Cortex of kidney (tissue), 1 donor: Measurements from ENCODE around the gene DDX11.
"Not testable (repeated sequence)": the region's sequence is repeated elsewhere in the genome, so short reads cannot be mapped to it uniquely, and the experiment has no call there.

Experiments
- DNase-seq: peaks from one replicate; lab custom pipeline; 2025; lab: John Stamatoyannopoulos, UW

The DDX11 gene

DNA sequence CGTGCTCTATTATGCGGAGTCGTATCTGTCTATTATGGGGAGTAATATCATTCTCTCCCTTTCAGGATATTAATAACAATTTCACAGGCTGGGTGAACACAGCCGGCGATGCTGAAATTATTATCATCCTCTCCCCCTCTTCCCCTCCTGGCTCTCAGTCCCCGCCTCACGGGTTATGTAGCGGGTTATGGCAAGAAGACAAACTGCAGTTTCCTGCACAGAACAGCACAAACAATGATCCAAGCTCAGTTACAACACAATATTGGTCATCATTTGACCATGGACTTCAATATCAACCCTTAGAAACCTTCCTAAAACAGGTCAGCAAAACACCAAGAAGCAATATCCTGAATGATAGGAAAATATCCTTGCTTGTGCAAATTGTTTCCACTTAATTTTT lies 50.5 kb downstream of the DDX11 start:
- not testable (repeated sequence) for DNase-seq

DNA sequence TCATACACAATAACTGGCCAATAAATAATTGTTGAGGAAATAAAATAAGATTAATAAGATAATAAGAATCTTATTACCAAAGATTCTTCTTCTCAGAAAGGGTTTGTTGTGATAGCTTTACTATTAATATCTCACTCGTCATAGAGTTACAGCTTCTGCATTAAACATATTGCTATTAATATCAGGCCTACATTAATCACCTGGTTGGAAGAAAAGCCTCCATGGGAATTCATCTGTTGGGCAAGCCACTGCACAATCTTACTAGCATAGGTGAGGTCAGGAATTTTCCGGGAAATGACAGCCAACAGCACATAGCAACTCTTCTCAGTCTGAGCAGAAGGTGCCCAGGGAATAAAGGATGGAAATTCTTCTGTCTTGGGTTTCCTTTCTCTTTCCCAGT lies 51.5 kb downstream of the DDX11 start:
- not testable (repeated sequence) for DNase-seq

DNA sequence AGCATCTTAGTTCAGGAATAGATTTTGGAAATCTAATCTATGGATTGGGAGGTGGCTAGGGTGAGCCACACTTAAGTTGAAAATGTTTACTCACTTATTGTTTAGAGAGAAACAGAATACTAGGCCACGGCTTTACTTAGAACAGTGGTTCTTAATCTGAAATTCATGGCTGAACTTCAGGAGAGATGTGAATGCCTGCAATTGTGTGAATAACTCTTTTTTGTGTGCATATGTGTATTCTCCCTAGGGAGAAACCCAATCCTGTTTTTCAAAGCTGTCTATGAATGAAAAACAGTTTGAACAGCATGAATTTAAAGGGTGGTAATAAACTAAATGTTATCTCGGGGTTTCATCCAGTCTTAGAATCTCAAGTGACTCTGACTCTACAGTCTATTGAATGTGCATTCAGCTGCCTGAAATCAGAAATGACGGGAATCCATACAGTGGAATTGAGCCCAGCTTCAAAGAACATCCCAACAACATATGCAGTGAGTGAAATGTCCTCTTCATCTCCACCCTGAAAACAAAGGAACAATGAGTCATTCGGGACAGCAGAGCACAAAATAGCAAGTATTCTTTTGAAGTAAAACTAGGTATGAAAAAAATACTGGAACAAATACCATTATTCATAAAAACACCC lies 53.7 kb downstream of the DDX11 start:
- DNase-seq: not testable (repeated sequence)

DNA sequence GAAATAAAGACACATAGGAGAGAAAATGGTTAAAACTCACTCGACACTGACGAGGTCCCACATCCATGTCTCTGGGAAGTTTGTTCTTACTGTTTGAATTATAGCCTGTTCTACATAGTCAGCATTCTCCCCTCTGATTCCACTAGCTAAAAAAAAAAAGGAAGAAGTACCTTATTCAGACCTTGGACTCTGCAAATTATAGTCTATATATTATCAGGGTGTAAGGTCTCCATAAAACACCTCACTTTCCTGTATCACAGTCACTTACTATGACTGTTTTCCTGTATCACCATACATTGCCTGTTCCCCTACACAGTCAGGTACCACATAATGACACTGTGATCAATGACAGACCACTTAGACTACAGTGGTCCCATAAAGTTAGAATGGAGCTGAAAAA lies 62.9 kb downstream of the DDX11 start:
- not testable (repeated sequence) for DNase-seq

DNA sequence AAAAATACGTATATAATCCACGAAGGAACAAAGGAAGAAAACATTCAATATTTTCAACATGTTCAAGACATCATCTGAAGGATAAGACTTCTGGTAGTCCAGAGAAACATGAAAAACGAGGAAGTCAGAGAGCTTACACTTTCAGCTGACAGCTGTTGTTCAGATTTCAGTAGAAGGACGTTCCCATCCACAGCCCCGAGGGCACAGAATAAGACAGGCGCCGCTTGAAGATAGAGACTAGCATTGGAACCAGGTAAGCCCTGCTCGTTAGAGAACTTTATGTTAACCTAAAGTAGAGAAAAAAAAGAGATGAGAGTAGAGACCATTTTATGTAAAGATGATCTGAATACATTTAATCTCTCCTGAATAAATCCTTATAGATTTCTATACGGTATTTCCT lies 71.1 kb downstream of the DDX11 start:
- not testable (repeated sequence) for DNase-seq

DNA sequence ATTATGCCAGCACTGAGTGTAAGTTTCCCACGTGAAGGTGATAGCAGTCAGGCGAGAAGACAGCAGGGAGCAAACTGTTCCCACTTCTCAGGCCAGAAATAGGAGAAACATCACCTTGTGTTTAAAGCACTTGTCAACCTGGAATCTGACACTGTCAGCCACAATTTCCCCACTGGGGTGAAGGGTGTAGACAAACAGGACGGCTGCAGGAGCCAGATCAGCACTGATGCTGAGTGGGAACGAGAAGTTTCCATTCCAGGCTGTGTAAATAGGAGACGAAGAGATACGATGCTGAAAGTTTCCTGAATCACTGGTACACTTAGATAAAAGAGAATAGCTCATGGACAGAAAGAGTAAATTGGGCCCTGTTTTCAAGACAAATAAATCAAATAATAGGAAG lies 71.6 kb downstream of the DDX11 start:
- not testable (repeated sequence) for DNase-seq

DNA sequence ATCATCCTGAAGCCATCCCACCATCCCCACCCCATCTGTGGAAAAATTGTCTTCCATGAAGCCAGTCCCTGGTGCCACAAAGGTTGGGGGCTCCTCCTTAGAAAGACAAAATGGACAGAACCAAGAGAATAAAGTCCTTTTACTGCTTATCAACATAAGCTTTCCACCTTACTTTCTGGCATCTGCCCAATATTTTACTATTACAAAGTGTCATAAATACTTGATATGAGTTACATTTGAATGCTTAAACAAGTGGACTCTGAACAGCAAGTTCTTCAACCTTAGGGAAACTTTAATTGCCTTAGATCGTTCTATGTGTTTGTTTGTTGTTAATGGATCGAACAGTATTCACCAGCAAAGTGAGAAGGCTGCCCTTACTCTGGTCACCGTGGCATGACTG lies 73.8 kb downstream of the DDX11 start:
- not testable (repeated sequence) for DNase-seq

DNA sequence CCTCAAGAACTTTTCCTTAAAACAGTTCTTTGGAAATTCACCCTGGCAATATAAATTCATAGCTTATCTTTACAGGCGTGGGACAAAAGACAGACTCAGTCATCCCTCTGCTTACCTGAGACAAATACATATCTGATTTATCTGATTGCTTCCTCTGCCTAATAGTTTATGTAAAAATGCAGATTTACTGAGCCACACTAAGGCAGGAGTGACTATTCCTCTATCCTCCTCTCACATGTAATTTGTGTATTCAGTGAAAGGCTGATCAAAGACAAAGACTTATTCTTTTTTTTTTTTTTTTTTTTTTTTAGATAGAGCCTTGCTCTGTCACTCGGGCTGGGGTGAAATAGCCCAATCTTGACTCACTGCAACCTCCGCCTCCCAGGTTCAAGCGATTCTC lies 77.1 kb downstream of the DDX11 start:
- DNase-seq: not testable (repeated sequence)
